H9 (cell line): ENCODE results near the gene DOK5. TPM values are rescaled to one million over a fixed set of nuclear protein-coding genes. Genes with fewer than 3 reads are reported as not detected.

Experiments used
- DNase-seq: peaks from one replicate; pipeline ENCODE4 v3.0.0-alpha.2; 2017
- H2AFZ ChIP-seq: one replicate; pipeline ENCODE4 v1.6.1; 2013; ENCODE audit warnings: mild to moderate bottlenecking, low read length, control low read depth, moderate library complexity
- H2AK5ac ChIP-seq: 2 replicates; pipeline ENCODE4 v1.6.1; 2013; ENCODE audit warnings: low read length, control low read depth, mixed read lengths; ENCODE audit not compliant: insufficient read length
- H2BK120ac ChIP-seq: one replicate; pipeline ENCODE4 v1.6.1; 2013; ENCODE audit warnings: low read depth, mild to moderate bottlenecking, low read length, control low read depth, inconsistent platforms; ENCODE audit not compliant: poor library complexity, severe bottlenecking
- H2BK12ac ChIP-seq: 2 replicates; pipeline ENCODE4 v1.6.1; 2013; ENCODE audit warnings: low read length, control low read depth, mixed read lengths, low read depth; ENCODE audit not compliant: insufficient read length
- H2BK15ac ChIP-seq: 2 replicates; pipeline ENCODE4 v1.6.1; 2013; ENCODE audit warnings: low read depth, low read length, control low read depth
- H2BK20ac ChIP-seq: one replicate; pipeline ENCODE4 v1.6.1; 2013; ENCODE audit warnings: low read depth, mild to moderate bottlenecking, low read length, control low read depth, inconsistent platforms; ENCODE audit not compliant: poor library complexity, severe bottlenecking
- H2BK5ac ChIP-seq: 2 replicates; pipeline ENCODE4 v1.6.1; 2013; ENCODE audit warnings: low read length, control low read depth, mixed read lengths; ENCODE audit not compliant: insufficient read length
- H3K14ac ChIP-seq: 2 replicates; pipeline ENCODE4 v1.6.1; 2013; ENCODE audit warnings: low read length, control low read depth; ENCODE audit not compliant: insufficient read depth
- H3K18ac ChIP-seq: 2 replicates; pipeline ENCODE4 v1.6.1; 2013; ENCODE audit warnings: low read depth, mild to moderate bottlenecking, mixed read lengths, low read length, control low read depth; ENCODE audit not compliant: insufficient read length
- H3K23ac ChIP-seq: 2 replicates; pipeline ENCODE4 v1.6.1; 2013; ENCODE audit warnings: low read length, control low read depth, mixed read lengths, low read depth; ENCODE audit not compliant: insufficient read length
- H3K23me2 ChIP-seq: 2 replicates; pipeline ENCODE4 v1.6.1; 2013; ENCODE audit warnings: low read depth, mild to moderate bottlenecking, mixed read lengths, low read length, control low read depth; ENCODE audit not compliant: insufficient read length, poor library complexity, severe bottlenecking
- H3K27ac ChIP-seq: 2 replicates; pipeline ENCODE4 v1.5.1; 2013; ENCODE audit warnings: low read length, control low read depth, mixed read lengths, low read depth; ENCODE audit not compliant: insufficient read length
- H3K27me3 ChIP-seq: 2 replicates; pipeline ENCODE4 v1.6.1; 2013; ENCODE audit warnings: low read length, control low read depth, inconsistent platforms; ENCODE audit not compliant: insufficient read depth
- H3K4ac ChIP-seq: 2 replicates; pipeline ENCODE4 v1.6.1; 2013; ENCODE audit warnings: low read depth, mild to moderate bottlenecking, control low read depth, inconsistent platforms, low read length, moderate library complexity
- H3K4me1 ChIP-seq: 2 replicates; pipeline ENCODE4 v1.6.1; 2013; ENCODE audit warnings: low read length, control low read depth, inconsistent platforms; ENCODE audit not compliant: insufficient read depth
- H3K4me2 ChIP-seq: 2 replicates; pipeline ENCODE4 v1.6.1; 2013; ENCODE audit warnings: low read length, control low read depth, mixed read lengths; ENCODE audit not compliant: insufficient read length, insufficient read depth
- H3K56ac ChIP-seq: 2 replicates; pipeline ENCODE4 v1.6.1; 2013; ENCODE audit warnings: low read depth, mild to moderate bottlenecking, mixed read lengths, low read length, control low read depth; ENCODE audit not compliant: insufficient read length
- H3K79me1 ChIP-seq: 2 replicates; pipeline ENCODE4 v1.6.1; 2013; ENCODE audit warnings: low read depth, mild to moderate bottlenecking, moderate library complexity, low read length, control low read depth, inconsistent platforms; ENCODE audit not compliant: insufficient read depth, poor library complexity, severe bottlenecking
- H3K79me2 ChIP-seq: 2 replicates; pipeline ENCODE4 v1.6.1; 2013; ENCODE audit warnings: low read length, control low read depth, inconsistent platforms; ENCODE audit not compliant: insufficient read depth
- H3K9ac ChIP-seq: 2 replicates; pipeline ENCODE4 v1.6.1; 2013; ENCODE audit warnings: low read length, control low read depth, mixed read lengths; ENCODE audit not compliant: insufficient read length; ENCODE audit errors: extremely low read depth
- H3K9me3 ChIP-seq: one replicate; pipeline ENCODE4 v1.6.1; 2013; ENCODE audit warnings: low read depth, low read length, inconsistent platforms; ENCODE audit not compliant: control insufficient read depth
- H3T11ph ChIP-seq: one replicate; pipeline ENCODE4 v1.6.1; 2013; ENCODE audit warnings: mild to moderate bottlenecking, low read length, control low read depth, inconsistent platforms
- H4K20me1 ChIP-seq: one replicate; pipeline ENCODE4 v1.6.1; 2013; ENCODE audit not compliant: control insufficient read depth, insufficient read length, insufficient read depth
- H4K5ac ChIP-seq: 2 replicates; pipeline ENCODE4 v1.6.1; 2013; ENCODE audit warnings: low read depth, mild to moderate bottlenecking, mixed read lengths, low read length, control low read depth; ENCODE audit not compliant: insufficient read length
- H4K8ac ChIP-seq: replicated peaks from 2 replicates; pipeline ENCODE4 v1.6.1; 2013; ENCODE audit warnings: low read length, control low read depth, mixed read lengths, low read depth; ENCODE audit not compliant: insufficient read length
- H4K91ac ChIP-seq: 2 replicates; pipeline ENCODE4 v1.6.1; 2013; ENCODE audit warnings: low read depth, mild to moderate bottlenecking, moderate library complexity, mixed read lengths, low read length, control low read depth; ENCODE audit not compliant: insufficient read length
- H3K27ac Mint-ChIP-seq, 3 experiments: 2 replicates in 2 of 3; 3 replicates in 1 of 3; pipeline ENCODE4 v1.8.0; 2020 to 2021; ENCODE audit warnings: mixed read lengths in 3 of 3, mild to moderate bottlenecking in 1 of 3, moderate library complexity in 1 of 3
- H3K27me3 Mint-ChIP-seq: 2 replicates; pipeline ENCODE4 v1.8.0; 2021; ENCODE audit warnings: low read depth, mild to moderate bottlenecking, moderate library complexity, mixed read lengths
- H3K36me3 Mint-ChIP-seq, 3 experiments: 2 replicates in 2 of 3; 3 replicates in 1 of 3; pipeline ENCODE4 v1.8.0; 2020 to 2021; ENCODE audit warnings: low read depth in 3 of 3, mixed read lengths in 3 of 3; ENCODE audit not compliant: insufficient read depth in 1 of 3
- H3K4me1 Mint-ChIP-seq, 2 experiments: 2 replicates each; pipeline ENCODE4 v1.8.0; 2020; ENCODE audit warnings: mixed read lengths in 2 of 2
- H3K4me3 Mint-ChIP-seq, 2 experiments: 2 replicates in 1 of 2; 3 replicates in 1 of 2; pipeline ENCODE4 v1.8.0; 2020 to 2021; ENCODE audit warnings: mild to moderate bottlenecking in 2 of 2, mixed read lengths in 2 of 2, moderate library complexity in 1 of 2
- H3K9me3 Mint-ChIP-seq, 2 experiments: 2 replicates in 1 of 2; 3 replicates in 1 of 2; pipeline ENCODE4 v1.8.0; 2020; ENCODE audit warnings: mild to moderate bottlenecking in 2 of 2, mixed read lengths in 2 of 2, moderate library complexity in 1 of 2
- WGBS: extraction: QIAGEN DNeasy Blood & Tissue Kit; methylation state at CpG from one replicate; pipeline ENCODE4 v1.1.7; 2013; ENCODE audit warnings: missing lambda C conversion rate, low lambda C conversion rate, mixed read lengths; ENCODE audit not compliant: insufficient read length; ENCODE audit errors: extremely low coverage; 5-methylcytosine and 5-hydroxymethylcytosine counted together
- total RNA-seq: library from RNA; stranded (reverse); gene quantifications from 2 replicates; pipeline ENCODE4 v1.2.1, GENCODE V29; 2021
- TF ChIP-seq, protein P1 (sequence below): fragments of 200-600 bp; sonication (generic); conservative IDR thresholded peaks from 3 replicates; pipeline ENCODE4 v1.8.0; 2021; ENCODE audit warnings: antibody characterized with exemption, mild to moderate bottlenecking

DOK5 gene
- total RNA-seq, 1 experiment from 2014 or later: 4.5 TPM

- H3K4ac ChIP-seq: no peak overlapping the region
- no peak overlapping the region for H4K5ac ChIP-seq
- no peak overlapping the region for H2BK12ac ChIP-seq
- H3K9ac ChIP-seq: no peak overlapping the region
- Mint-ChIP-seq H3K4me3 (no peak overlapping the region), H3K27ac (no peak overlapping the region), H3K4me1 (peaks cover 2 to 4% of the 10 kb centered on the region in 2 experiments), H3K27me3 (no peaks in the 10 kb centered on the region), H3K9me3 (peaks cover 0 to 2% of the 10 kb centered on the region in 2 experiments; a peak in 1 of 5 replicates), H3K36me3 (no peaks in the 10 kb centered on the region; a peak in 1 of 7 replicates)
- no peaks in the 10 kb centered on the region for H3K9me3 ChIP-seq
- H2BK20ac ChIP-seq: no peak overlapping the region
- H2BK120ac ChIP-seq: no peak overlapping the region
- TF ChIP-seq, protein P1, sequence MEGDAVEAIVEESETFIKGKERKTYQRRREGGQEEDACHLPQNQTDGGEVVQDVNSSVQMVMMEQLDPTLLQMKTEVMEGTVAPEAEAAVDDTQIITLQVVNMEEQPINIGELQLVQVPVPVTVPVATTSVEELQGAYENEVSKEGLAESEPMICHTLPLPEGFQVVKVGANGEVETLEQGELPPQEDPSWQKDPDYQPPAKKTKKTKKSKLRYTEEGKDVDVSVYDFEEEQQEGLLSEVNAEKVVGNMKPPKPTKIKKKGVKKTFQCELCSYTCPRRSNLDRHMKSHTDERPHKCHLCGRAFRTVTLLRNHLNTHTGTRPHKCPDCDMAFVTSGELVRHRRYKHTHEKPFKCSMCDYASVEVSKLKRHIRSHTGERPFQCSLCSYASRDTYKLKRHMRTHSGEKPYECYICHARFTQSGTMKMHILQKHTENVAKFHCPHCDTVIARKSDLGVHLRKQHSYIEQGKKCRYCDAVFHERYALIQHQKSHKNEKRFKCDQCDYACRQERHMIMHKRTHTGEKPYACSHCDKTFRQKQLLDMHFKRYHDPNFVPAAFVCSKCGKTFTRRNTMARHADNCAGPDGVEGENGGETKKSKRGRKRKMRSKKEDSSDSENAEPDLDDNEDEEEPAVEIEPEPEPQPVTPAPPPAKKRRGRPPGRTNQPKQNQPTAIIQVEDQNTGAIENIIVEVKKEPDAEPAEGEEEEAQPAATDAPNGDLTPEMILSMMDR: no peak
- H3K4me1 ChIP-seq: no peaks in the 10 kb centered on the region
- H3K79me1 ChIP-seq: no peaks in the 10 kb centered on the region
- H3K79me2 ChIP-seq: no peaks in the 10 kb centered on the region
- no peak overlapping the region for H3K18ac ChIP-seq
- H2AFZ ChIP-seq: no peak overlapping the region
- no peak overlapping the region for H3K27ac ChIP-seq
- no peak overlapping the region for H2AK5ac ChIP-seq
- no CpG with 5 or more reads among the region's 4 CpGs for WGBS
- no peak overlapping the region for H3K56ac ChIP-seq
- H3K23ac ChIP-seq: no peak overlapping the region
- no peaks in the 10 kb centered on the region for H4K20me1 ChIP-seq
- H2BK5ac ChIP-seq: no peak overlapping the region
- no peak overlapping the region for H3T11ph ChIP-seq
- no peak overlapping the region for H3K14ac ChIP-seq
- H4K91ac ChIP-seq: no peak overlapping the region
- no peak overlapping the region for H3K4me2 ChIP-seq
- no peak overlapping the region for H4K8ac ChIP-seq
- no peaks in the 10 kb centered on the region for H3K27me3 ChIP-seq
- no peak for DNase-seq
- no peaks in the 10 kb centered on the region for H3K23me2 ChIP-seq
- no peak overlapping the region for H2BK15ac ChIP-seq
Measured at GRCh38 chr20:54459279-54459678, 16.1 kb upstream of the DOK5 start.
